Measurements from ENCODE around the gene MAST4. TPM values are rescaled to one million over a fixed set of nuclear protein-coding genes. Genes with fewer than 3 reads are reported as not detected.

The MAST4 gene
- total RNA-seq, 1 donor from 2014 or later = 10.5 TPM

GRCh38 chr5:67042176-67043003, 446.2 kb downstream of the MAST4 start:
- DNase-seq (ENCODE audit: extremely low spot score, unreplicated experiment) = no peak
- H3K27ac Mint-ChIP-seq (ENCODE audit: unreplicated experiment) = no peak overlapping the region
- no peak for TF ChIP-seq CTCF (IDR thresholded peaks at IDR 0.05)

GRCh38 chr5:67043796-67044511, 447.8 kb downstream of the MAST4 start:
- Mint-ChIP-seq H3K9me3 (ENCODE audit: unreplicated experiment) (no peaks in the 10 kb centered on the region), H3K4me1 (ENCODE audit: unreplicated experiment) (peaks cover 21% of the 10 kb centered on the region), H3K36me3 (ENCODE audit: unreplicated experiment) (no peaks in the 10 kb centered on the region), H3K27me3 (ENCODE audit: unreplicated experiment) (no peaks in the 10 kb centered on the region), H3K27ac (ENCODE audit: unreplicated experiment) (no peak overlapping the region), H3K4me3 (ENCODE audit: unreplicated experiment) (no peak overlapping the region)
- TF ChIP-seq CTCF (IDR thresholded peaks at IDR 0.05) = no peak
- DNase-seq (ENCODE audit: extremely low spot score, unreplicated experiment) = no peak

More at GRCh38 chr5:67042176-67043003, 446.2 kb downstream of the MAST4 start:
- Mint-ChIP-seq H3K4me3 (ENCODE audit: unreplicated experiment) (no peak overlapping the region), H3K36me3 (ENCODE audit: unreplicated experiment) (peaks cover 2% of the 10 kb centered on the region), H3K27me3 (ENCODE audit: unreplicated experiment) (no peaks in the 10 kb centered on the region), H3K9me3 (ENCODE audit: unreplicated experiment) (no peaks in the 10 kb centered on the region), H3K4me1 (ENCODE audit: unreplicated experiment) (peaks cover 24% of the 10 kb centered on the region)

- DNase-seq (ENCODE audit: extremely low spot score, unreplicated experiment) = no peak
- peaks cover 13% of the 10 kb centered on the region for H3K4me1 Mint-ChIP-seq (ENCODE audit: unreplicated experiment)
- H3K4me3 Mint-ChIP-seq (ENCODE audit: unreplicated experiment) = no peak overlapping the region
- no peaks in the 10 kb centered on the region for H3K27me3 Mint-ChIP-seq (ENCODE audit: unreplicated experiment)
- no peak for TF ChIP-seq CTCF (IDR thresholded peaks at IDR 0.05)
- H3K36me3 Mint-ChIP-seq (ENCODE audit: unreplicated experiment) = no peaks in the 10 kb centered on the region
- no peaks in the 10 kb centered on the region for H3K9me3 Mint-ChIP-seq (ENCODE audit: unreplicated experiment)
- H3K27ac Mint-ChIP-seq (ENCODE audit: unreplicated experiment) = no peak overlapping the region
Measured at GRCh38 chr5:67045816-67046740, 449.9 kb downstream of the MAST4 start.

GRCh38 chr5:67047160-67047559, 451.0 kb downstream of the MAST4 start:
- no peaks in the 10 kb centered on the region for H3K27me3 Mint-ChIP-seq (ENCODE audit: unreplicated experiment)
- no peak overlapping the region for H3K4me3 Mint-ChIP-seq (ENCODE audit: unreplicated experiment)
- TF ChIP-seq CTCF (IDR thresholded peaks at IDR 0.05) = no peak
- H3K27ac Mint-ChIP-seq (ENCODE audit: unreplicated experiment) = no peak overlapping the region
- peaks cover 13% of the 10 kb centered on the region for H3K4me1 Mint-ChIP-seq (ENCODE audit: unreplicated experiment)
- H3K9me3 Mint-ChIP-seq (ENCODE audit: unreplicated experiment) = no peaks in the 10 kb centered on the region
- DNase-seq (ENCODE audit: extremely low spot score, unreplicated experiment) = no peak
- no peaks in the 10 kb centered on the region for H3K36me3 Mint-ChIP-seq (ENCODE audit: unreplicated experiment)

All from osteocyte (in vitro differentiated cells).